ENCODE data around the gene SORBS1. TPM values are rescaled to one million over a fixed set of nuclear protein-coding genes. Genes with fewer than 3 reads are reported as not detected.
A peak's percentile ranks its signal among the peaks of the same experiment; 100 is the strongest.

The SORBS1 gene
- total and polyA plus RNA-seq, 4 donors = 13.1 to 68.9 (median 44.0) TPM

DNA sequence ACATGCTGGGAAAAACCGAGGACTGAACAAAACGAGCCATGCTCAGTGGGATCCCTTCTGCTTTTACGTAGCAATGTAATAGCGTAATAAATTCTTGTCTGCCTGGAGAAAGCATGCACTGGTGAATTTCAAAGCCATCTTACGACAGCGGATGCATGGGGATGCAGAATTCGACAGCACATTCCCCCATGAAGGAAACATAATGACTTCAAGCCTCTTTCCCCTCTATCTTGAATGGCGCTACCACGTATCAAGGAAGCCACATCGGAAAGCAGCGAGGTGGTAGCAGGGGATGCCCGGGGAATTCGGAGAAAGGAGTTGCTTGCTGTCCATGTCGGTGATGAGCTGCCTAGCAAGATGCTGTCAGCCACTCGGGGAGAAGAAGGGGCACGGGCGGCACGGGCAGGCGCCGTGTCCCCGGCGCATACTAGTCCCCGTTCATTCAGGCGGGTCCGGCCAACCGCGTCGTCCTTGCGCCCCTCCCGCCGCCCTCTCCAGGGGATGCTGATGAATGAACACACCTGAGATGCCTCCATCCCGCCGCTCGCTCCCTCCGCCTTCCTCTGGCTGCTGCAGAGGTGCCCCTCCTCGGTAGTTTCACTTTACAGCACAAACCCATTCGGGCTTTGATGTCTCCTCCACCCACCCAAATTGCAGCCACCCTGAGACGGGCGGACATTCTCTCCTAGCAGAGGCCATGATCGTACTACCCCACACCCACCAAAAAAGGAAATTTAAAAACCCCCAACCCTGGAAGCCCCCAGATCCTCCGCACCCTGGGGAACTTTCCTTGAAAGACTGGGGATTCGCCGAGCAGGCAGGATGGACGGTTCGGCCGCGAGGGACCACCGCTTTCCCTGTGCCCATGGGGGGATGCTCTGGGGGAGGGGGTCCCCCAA, 644 bp downstream of the SORBS1 start:
- Histone ChIP-seq H3K4me1 (ENCODE audit: control insufficient read depth in 5 of 5, insufficient read depth in 5 of 5, low read length in 5 of 5) (peaks cover 11 to 35% (median 18%) of the 10 kb centered on the region in 5 donors), H3K9me3 (ENCODE audit: control insufficient read depth in 4 of 4, insufficient read depth in 3 of 4, low read length in 3 of 4) (no peaks in the 10 kb centered on the region), H3K36me3 (ENCODE audit: control insufficient read depth in 4 of 4, insufficient read depth in 4 of 4, low read length in 4 of 4) (no peaks in the 10 kb centered on the region), H3K9ac (ENCODE audit: insufficient read depth in 1 of 2, low read length in 2 of 2) (peak overlapping the region; percentile 41 to 63), H3K4me3 (peak overlapping the region; percentile 86), H3K27ac (ENCODE audit: low read depth in 1 of 2, low read length in 1 of 2) (peak overlapping the region; percentile 81 to 89), H3K27me3 (ENCODE audit: control insufficient read depth in 3 of 3, insufficient read depth in 3 of 3, low read length in 2 of 3) (no peaks in the 10 kb centered on the region)
- DNase-seq (peak; percentile 53 to 63 (median 58)), ATAC-seq (ENCODE audit: insufficient read depth, low FRiP score) (no peak)
- WGBS, 2 donors = 3 to 7% methylated on average over 41 to 48 of the region's 48 CpGs
- TF ChIP-seq, protein P1, sequence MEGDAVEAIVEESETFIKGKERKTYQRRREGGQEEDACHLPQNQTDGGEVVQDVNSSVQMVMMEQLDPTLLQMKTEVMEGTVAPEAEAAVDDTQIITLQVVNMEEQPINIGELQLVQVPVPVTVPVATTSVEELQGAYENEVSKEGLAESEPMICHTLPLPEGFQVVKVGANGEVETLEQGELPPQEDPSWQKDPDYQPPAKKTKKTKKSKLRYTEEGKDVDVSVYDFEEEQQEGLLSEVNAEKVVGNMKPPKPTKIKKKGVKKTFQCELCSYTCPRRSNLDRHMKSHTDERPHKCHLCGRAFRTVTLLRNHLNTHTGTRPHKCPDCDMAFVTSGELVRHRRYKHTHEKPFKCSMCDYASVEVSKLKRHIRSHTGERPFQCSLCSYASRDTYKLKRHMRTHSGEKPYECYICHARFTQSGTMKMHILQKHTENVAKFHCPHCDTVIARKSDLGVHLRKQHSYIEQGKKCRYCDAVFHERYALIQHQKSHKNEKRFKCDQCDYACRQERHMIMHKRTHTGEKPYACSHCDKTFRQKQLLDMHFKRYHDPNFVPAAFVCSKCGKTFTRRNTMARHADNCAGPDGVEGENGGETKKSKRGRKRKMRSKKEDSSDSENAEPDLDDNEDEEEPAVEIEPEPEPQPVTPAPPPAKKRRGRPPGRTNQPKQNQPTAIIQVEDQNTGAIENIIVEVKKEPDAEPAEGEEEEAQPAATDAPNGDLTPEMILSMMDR (IDR thresholded peaks at IDR 0.05; ENCODE audit: control extremely low read depth, extremely low read depth) = no peak

DNA sequence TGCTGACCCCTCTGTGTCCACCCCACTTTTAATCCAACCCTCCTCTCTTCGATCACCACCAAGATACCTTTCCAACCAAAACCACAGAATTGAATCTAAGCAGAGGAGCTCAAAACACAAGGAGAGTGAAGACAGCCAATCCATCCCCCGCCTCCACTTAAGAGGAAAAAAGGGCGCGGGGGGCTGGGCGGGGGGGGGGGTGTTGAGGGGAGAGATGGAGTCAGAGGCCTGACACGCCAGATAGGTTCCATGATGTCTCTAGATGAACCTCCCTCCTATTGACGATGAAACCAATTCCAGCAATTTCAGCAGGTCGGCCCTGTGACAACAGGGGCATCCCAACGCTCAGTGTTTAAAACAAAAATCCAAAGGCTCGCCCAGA, 1.3 kb downstream of the SORBS1 start:
- H3K36me3 ChIP-seq (ENCODE audit: control insufficient read depth in 4 of 4, insufficient read depth in 4 of 4, low read length in 4 of 4) = no peaks in the 10 kb centered on the region
- peak overlapping the region; percentile 41 to 63 for H3K9ac ChIP-seq (ENCODE audit: insufficient read depth in 1 of 2, low read length in 2 of 2)
- H3K27ac ChIP-seq (ENCODE audit: low read depth in 1 of 2, low read length in 1 of 2) = peak overlapping the region; percentile 81 to 89
- 58 to 62% methylated on average over 10 of the region's 10 CpGs for WGBS, 2 donors
- peaks cover 5 to 29% (median 17%) of the 10 kb centered on the region in 5 donors for H3K4me1 ChIP-seq (ENCODE audit: control insufficient read depth in 5 of 5, insufficient read depth in 5 of 5, low read length in 5 of 5)
- no peak for ATAC-seq (ENCODE audit: insufficient read depth, low FRiP score)
- TF ChIP-seq, protein P1 (IDR thresholded peaks at IDR 0.05; ENCODE audit: control extremely low read depth, extremely low read depth) = no peak
- peak overlapping the region; percentile 86 for H3K4me3 ChIP-seq
- no peaks in the 10 kb centered on the region for H3K9me3 ChIP-seq (ENCODE audit: control insufficient read depth in 4 of 4, insufficient read depth in 3 of 4, low read length in 3 of 4)
- no peak for DNase-seq
- no peaks in the 10 kb centered on the region for H3K27me3 ChIP-seq (ENCODE audit: control insufficient read depth in 3 of 3, insufficient read depth in 3 of 3, low read length in 2 of 3)

DNA sequence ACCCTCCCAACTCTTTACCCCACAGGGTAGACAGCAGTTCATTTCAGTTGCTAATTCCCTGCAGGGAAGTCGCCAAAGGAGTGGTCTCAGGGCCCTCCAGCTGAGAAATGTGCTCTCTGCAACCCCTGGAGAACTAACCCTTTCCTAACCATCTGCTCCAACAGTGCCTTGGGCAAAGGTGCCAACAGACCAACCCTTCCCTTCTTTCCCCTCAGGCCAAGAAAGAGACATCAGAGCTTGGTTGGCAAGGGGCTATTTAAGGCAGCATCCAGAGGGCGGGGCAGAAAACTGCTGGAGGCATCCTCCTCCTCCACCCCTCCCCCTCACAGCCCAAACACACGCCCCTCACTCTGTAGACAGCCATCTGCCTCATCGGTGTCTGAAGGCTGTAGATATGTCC, 1.7 kb downstream of the SORBS1 start:
- H3K27ac ChIP-seq (ENCODE audit: low read depth in 1 of 2, low read length in 1 of 2) = peak overlapping the region; percentile 52 to 89
- WGBS, 2 donors = 54 to 65% methylated on average over 4 of the region's 4 CpGs

More for the DNA sequence above, 1.7 kb downstream of the SORBS1 start:
- no peak overlapping the region for H3K9ac ChIP-seq (ENCODE audit: insufficient read depth in 1 of 2, low read length in 2 of 2)
- peaks cover 3 to 25% (median 14%) of the 10 kb centered on the region in 5 donors for H3K4me1 ChIP-seq (ENCODE audit: control insufficient read depth in 5 of 5, insufficient read depth in 5 of 5, low read length in 5 of 5)
- no peaks in the 10 kb centered on the region for H3K9me3 ChIP-seq (ENCODE audit: control insufficient read depth in 4 of 4, insufficient read depth in 3 of 4, low read length in 3 of 4)
- no peaks in the 10 kb centered on the region for H3K36me3 ChIP-seq (ENCODE audit: control insufficient read depth in 4 of 4, insufficient read depth in 4 of 4, low read length in 4 of 4)
- DNase-seq (peak in 2 of 3 donors; percentile 17 to 47), ATAC-seq (ENCODE audit: insufficient read depth, low FRiP score) (no peak)
- H3K4me3 ChIP-seq = peak overlapping the region; percentile 12
- H3K27me3 ChIP-seq (ENCODE audit: control insufficient read depth in 3 of 3, insufficient read depth in 3 of 3, low read length in 2 of 3) = no peaks in the 10 kb centered on the region
- TF ChIP-seq, protein P1 (IDR thresholded peaks at IDR 0.05; ENCODE audit: control extremely low read depth, extremely low read depth) = no peak

Measured in lung (tissue), 12 donors.